WTC11 (cell line): Measurements from ENCODE around the gene IDUA.

Experiments used
- FOXP1 ChIP-seq: sonication (generic); formaldehyde crosslinking; IDR thresholded peaks from 2 replicates; pipeline ENCODE4 v1.8.0; 2022; ENCODE audit warnings: missing genetic modification reagents, mild to moderate bottlenecking, moderate library complexity, borderline replicate concordance
- IRF2 ChIP-seq: sonication (generic); formaldehyde crosslinking; IDR thresholded peaks from 2 replicates; pipeline ENCODE4 v1.8.0; 2022; ENCODE audit warnings: low read depth, missing genetic modification reagents, borderline replicate concordance
- JUN ChIP-seq: sonication (generic); formaldehyde crosslinking; IDR thresholded peaks from 2 replicates; pipeline ENCODE4 v1.8.0; 2023; ENCODE audit warnings: mild to moderate bottlenecking, missing genetic modification reagents
- SP1 ChIP-seq: sonication (generic); formaldehyde crosslinking; conservative IDR thresholded peaks from 2 replicates; pipeline ENCODE4 v1.8.1; 2022; ENCODE audit warnings: missing genetic modification reagents
- ZNF219 ChIP-seq: sonication (generic); formaldehyde crosslinking; IDR thresholded peaks from 2 replicates; pipeline ENCODE4 v1.8.0; 2023; ENCODE audit warnings: missing genetic modification reagents, mild to moderate bottlenecking, borderline replicate concordance
- ZNF232 ChIP-seq: sonication (generic); formaldehyde crosslinking; IDR thresholded peaks from 2 replicates; pipeline ENCODE4 v1.8.0; 2022; ENCODE audit warnings: mild to moderate bottlenecking, missing genetic modification reagents
- ZNF263 ChIP-seq: sonication (generic); formaldehyde crosslinking; IDR thresholded peaks from 2 replicates; pipeline ENCODE4 v1.8.1; 2022; ENCODE audit warnings: low read depth, mild to moderate bottlenecking, moderate library complexity, missing genetic modification reagents
- ZNF416 ChIP-seq: fragments of 250-450 bp; sonication (Bioruptor Pico); IDR thresholded peaks from 2 replicates; pipeline ENCODE4 v1.9.0; 2021; ENCODE audit warnings: mild to moderate bottlenecking, inconsistent platforms
- TF ChIP-seq, protein P1 (sequence below): fragments of 200-600 bp; IDR thresholded peaks from 2 replicates; pipeline ENCODE4 v1.8.0; 2022; ENCODE audit warnings: antibody characterized with exemption
- TF ChIP-seq, protein P2 (sequence below): sonication (generic); formaldehyde crosslinking; IDR thresholded peaks from 2 replicates; pipeline ENCODE4 v1.8.1; 2023; ENCODE audit warnings: mild to moderate bottlenecking, missing genetic modification reagents
- TF ChIP-seq, protein P3 (sequence below): sonication (generic); formaldehyde crosslinking; IDR thresholded peaks from 2 replicates; pipeline ENCODE4 v1.8.0; 2022; ENCODE audit warnings: mild to moderate bottlenecking, missing genetic modification reagents
- TF ChIP-seq, protein P4 (sequence below): sonication (generic); formaldehyde crosslinking; IDR thresholded peaks from 2 replicates; pipeline ENCODE4 v1.8.0; 2022; ENCODE audit warnings: mild to moderate bottlenecking, missing genetic modification reagents

DNA sequence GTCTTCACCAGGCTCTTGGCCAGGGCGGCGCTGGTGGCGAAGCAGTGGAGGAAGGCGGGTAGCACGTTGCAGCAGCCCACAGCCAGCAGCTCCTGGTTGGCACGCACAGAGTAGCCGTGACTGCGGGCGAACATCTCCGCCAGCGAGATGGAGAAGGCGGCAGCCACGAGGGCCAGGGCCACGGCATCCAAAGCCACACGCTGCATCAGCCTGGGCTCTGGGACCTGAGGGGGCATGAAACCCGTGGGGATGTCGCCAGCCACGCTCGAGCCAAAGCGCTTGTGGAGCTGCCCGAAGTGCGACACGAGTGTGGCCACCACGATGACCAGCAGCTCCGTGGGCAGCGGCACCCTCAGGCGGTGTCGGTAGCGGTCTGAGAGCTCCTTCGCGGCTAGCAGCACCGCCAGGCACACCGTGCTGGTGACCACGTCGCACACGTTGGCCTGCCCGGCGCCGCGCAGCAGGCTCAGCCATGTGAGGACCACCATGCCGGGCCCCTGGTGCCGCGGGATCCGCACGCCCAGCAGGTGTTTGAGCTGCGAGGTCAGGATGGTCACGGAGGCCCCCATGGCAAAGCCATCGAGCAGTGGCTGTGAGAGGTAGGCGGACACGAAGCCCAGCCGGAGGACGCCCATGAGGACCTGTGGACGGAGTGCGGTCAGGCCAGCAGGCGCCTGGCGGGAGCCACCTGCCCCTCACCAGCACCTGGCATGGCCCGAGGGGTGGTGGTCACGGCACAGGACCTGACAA is 3.1 kb downstream of the IDUA start:
- TF ChIP-seq SP1 (CRISPR knock-in tag) (no peak), FOXP1 (CRISPR knock-in tag) (no peak), ZNF232 (CRISPR knock-in tag) (no peak), IRF2 (CRISPR knock-in tag) (no peak), ZNF416 (CRISPR knock-in tag) (no peak), ZNF219 (CRISPR knock-in tag) (no peak), ZNF263 (no peak), JUN (no peak)
- TF ChIP-seq, protein P1, sequence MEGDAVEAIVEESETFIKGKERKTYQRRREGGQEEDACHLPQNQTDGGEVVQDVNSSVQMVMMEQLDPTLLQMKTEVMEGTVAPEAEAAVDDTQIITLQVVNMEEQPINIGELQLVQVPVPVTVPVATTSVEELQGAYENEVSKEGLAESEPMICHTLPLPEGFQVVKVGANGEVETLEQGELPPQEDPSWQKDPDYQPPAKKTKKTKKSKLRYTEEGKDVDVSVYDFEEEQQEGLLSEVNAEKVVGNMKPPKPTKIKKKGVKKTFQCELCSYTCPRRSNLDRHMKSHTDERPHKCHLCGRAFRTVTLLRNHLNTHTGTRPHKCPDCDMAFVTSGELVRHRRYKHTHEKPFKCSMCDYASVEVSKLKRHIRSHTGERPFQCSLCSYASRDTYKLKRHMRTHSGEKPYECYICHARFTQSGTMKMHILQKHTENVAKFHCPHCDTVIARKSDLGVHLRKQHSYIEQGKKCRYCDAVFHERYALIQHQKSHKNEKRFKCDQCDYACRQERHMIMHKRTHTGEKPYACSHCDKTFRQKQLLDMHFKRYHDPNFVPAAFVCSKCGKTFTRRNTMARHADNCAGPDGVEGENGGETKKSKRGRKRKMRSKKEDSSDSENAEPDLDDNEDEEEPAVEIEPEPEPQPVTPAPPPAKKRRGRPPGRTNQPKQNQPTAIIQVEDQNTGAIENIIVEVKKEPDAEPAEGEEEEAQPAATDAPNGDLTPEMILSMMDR: no peak
- TF ChIP-seq, protein P2, sequence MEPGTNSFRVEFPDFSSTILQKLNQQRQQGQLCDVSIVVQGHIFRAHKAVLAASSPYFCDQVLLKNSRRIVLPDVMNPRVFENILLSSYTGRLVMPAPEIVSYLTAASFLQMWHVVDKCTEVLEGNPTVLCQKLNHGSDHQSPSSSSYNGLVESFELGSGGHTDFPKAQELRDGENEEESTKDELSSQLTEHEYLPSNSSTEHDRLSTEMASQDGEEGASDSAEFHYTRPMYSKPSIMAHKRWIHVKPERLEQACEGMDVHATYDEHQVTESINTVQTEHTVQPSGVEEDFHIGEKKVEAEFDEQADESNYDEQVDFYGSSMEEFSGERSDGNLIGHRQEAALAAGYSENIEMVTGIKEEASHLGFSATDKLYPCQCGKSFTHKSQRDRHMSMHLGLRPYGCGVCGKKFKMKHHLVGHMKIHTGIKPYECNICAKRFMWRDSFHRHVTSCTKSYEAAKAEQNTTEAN: no peak
- TF ChIP-seq, protein P3, sequence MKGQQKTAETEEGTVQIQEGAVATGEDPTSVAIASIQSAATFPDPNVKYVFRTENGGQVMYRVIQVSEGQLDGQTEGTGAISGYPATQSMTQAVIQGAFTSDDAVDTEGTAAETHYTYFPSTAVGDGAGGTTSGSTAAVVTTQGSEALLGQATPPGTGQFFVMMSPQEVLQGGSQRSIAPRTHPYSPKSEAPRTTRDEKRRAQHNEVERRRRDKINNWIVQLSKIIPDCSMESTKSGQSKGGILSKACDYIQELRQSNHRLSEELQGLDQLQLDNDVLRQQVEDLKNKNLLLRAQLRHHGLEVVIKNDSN (CRISPR knock-in tag): no peak
- TF ChIP-seq, protein P4, sequence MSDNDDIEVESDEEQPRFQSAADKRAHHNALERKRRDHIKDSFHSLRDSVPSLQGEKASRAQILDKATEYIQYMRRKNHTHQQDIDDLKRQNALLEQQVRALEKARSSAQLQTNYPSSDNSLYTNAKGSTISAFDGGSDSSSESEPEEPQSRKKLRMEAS (CRISPR knock-in tag): no peak
